ENCODE results near the gene TNFRSF8.

The TNFRSF8 gene

GRCh38 chr1:12149791-12150175 is 86.7 kb downstream of the TNFRSF8 start:
- H3K4me3 ChIP-seq (ENCODE audit: low read depth, low read length): no peak overlapping the region
- DNase-seq (ENCODE audit: low read depth): no peak
- TF ChIP-seq CTCF (IDR thresholded peaks at IDR 0.05; ENCODE audit: low read depth, low read length, missing control alignments): no peak

- H3K4me3 ChIP-seq (ENCODE audit: low read depth, low read length): no peak overlapping the region
- DNase-seq (ENCODE audit: low read depth): no peak
- TF ChIP-seq CTCF (IDR thresholded peaks at IDR 0.05; ENCODE audit: low read depth, low read length, missing control alignments): no peak
Observed at GRCh38 chr1:12150456-12151200, 87.5 kb downstream of the TNFRSF8 start.

GRCh38 chr1:12151465-12151864 is 88.4 kb downstream of the TNFRSF8 start:
- no peak for DNase-seq (ENCODE audit: low read depth)
- H3K4me3 ChIP-seq (ENCODE audit: low read depth, low read length): no peak overlapping the region
- TF ChIP-seq CTCF (IDR thresholded peaks at IDR 0.05; ENCODE audit: low read depth, low read length, missing control alignments): no peak

- no peak for TF ChIP-seq CTCF (IDR thresholded peaks at IDR 0.05; ENCODE audit: low read depth, low read length, missing control alignments)
- peak; percentile 98 for DNase-seq (ENCODE audit: low read depth)
- H3K4me3 ChIP-seq (ENCODE audit: low read depth, low read length): no peak overlapping the region; the same call in 1 of the 2 replicates
Observed at GRCh38 chr1:12152113-12152891, 89.2 kb downstream of the TNFRSF8 start.

- no peak for DNase-seq (ENCODE audit: low read depth)
Observed at GRCh38 chr1:12153181-12153785, 90.2 kb downstream of the TNFRSF8 start.

GRCh38 chr1:12155328-12155727 is 92.2 kb downstream of the TNFRSF8 start:
- TF ChIP-seq CTCF (IDR thresholded peaks at IDR 0.05; ENCODE audit: low read depth, low read length, missing control alignments): no peak
- H3K4me3 ChIP-seq (ENCODE audit: low read depth, low read length): no peak overlapping the region
- no peak for DNase-seq (ENCODE audit: low read depth)

More at GRCh38 chr1:12153181-12153785, 90.2 kb downstream of the TNFRSF8 start:
- no peak overlapping the region for H3K4me3 ChIP-seq (ENCODE audit: low read depth, low read length)
- no peak for TF ChIP-seq CTCF (IDR thresholded peaks at IDR 0.05; ENCODE audit: low read depth, low read length, missing control alignments)

Measured in GM12864 (cell line).